ENCODE data around the gene ADCY3. TPM values are rescaled to one million over a fixed set of nuclear protein-coding genes. Genes with fewer than 3 reads are reported as not detected.

The ADCY3 gene
- total and polyA plus RNA-seq, 10 of the 15 experiments (the other 5 are each of a cell fraction or from before 2014, with no cell fraction given), result 2.8 to 102 (median 50.4) TPM

GRCh38 chr2:24955232-24955631 lies 35.2 kb upstream of the ADCY3 start:
- no peak for ATAC-seq
- H3K27ac ChIP-seq (ENCODE audit: control insufficient read depth, insufficient read depth), result no peak overlapping the region

GRCh38 chr2:24950102-24950501 lies 30.1 kb upstream of the ADCY3 start:
- ChIA-PET POLR2A (interaction anchor here (1.0 kb wide), 1 partner anchor 10 kb away, joined by 3 read pairs; no protein-coding TSS in a partner anchor), RAD21 (ENCODE audit: unreplicated experiment) (no interaction called here), SMC1A (ENCODE audit: uncharacterized antibody, unreplicated experiment) (no interaction called here), CTCF (no interaction called here)
- 92% methylated on average over 7 of the region's 7 CpGs for WGBS (ENCODE audit: insufficient coverage, insufficient replicate concordance, low lambda C conversion rate, missing lambda C conversion rate)
- Histone ChIP-seq H3K4me2 (ENCODE audit: control insufficient read depth, insufficient read depth) (no peak overlapping the region), H3K4me3 (no peak overlapping the region), H3K36me3 (ENCODE audit: control insufficient read depth in 2 of 2, insufficient read depth in 2 of 2, low read length in 1 of 2) (peaks cover 2 to 15% of the 10 kb centered on the region in 2 experiments; a peak in 3 of 4 replicates), H3K27me3 (replicated peaks in 1 of 2; ENCODE audit: control insufficient read depth in 2 of 2, insufficient read depth in 2 of 2, low read length in 1 of 2) (no peaks in the 10 kb centered on the region), H3K27ac (ENCODE audit: control insufficient read depth, insufficient read depth) (no peak overlapping the region), H4K20me1 (ENCODE audit: control insufficient read depth, insufficient read depth) (no peaks in the 10 kb centered on the region), H3K4me1 (ENCODE audit: control insufficient read depth, insufficient read depth, low read length) (no peaks in the 10 kb centered on the region), H3K79me2 (ENCODE audit: control insufficient read depth, insufficient read depth, low read length) (no peaks in the 10 kb centered on the region), H2AFZ (ENCODE audit: control insufficient read depth, low read depth, low read length) (no peak overlapping the region), H3K9me3 (replicated peaks; ENCODE audit: control insufficient read depth, insufficient read depth, low read length) (peaks cover 6% of the 10 kb centered on the region; the same call in 2 of the 3 replicates), H3K9ac (ENCODE audit: control insufficient read depth, insufficient read depth, low read length) (no peak overlapping the region)
- BruUV-seq (replicated peaks), result no TSS peak
- intact Hi-C loops (cut with micrococcal nuclease; ENCODE audit: unreplicated experiment) (no loop called here), in situ Hi-C loops (cut with MboI) (no loop called here)
- no peak for FAIRE-seq
- no peak for DNase-seq (ENCODE audit: low read depth, low spot score)
- ATAC-seq, result no peak
- TF ChIP-seq BRCA1 (IDR thresholded peaks at IDR 0.05; ENCODE audit: low read depth, low read length), result no peak
- no peak for TF ChIP-seq PML (IDR thresholded peaks at IDR 0.05; ENCODE audit: low read length)
- no peak for TF ChIP-seq ZNF384 (IDR thresholded peaks at IDR 0.05; ENCODE audit: borderline replicate concordance, low read depth, low read length)
- TF ChIP-seq NR2C2 (IDR thresholded peaks at IDR 0.05; ENCODE audit: borderline replicate concordance, control insufficient read depth, insufficient read length, low read depth), result no peak
- no peak for TF ChIP-seq RAD21 (IDR thresholded peaks at IDR 0.05; ENCODE audit: insufficient read depth, low read depth, low read length)
- no peak for TF ChIP-seq POLR2A (IDR thresholded peaks at IDR 0.05; ENCODE audit: low read depth, low read length)
- no peak for TF ChIP-seq POLR2AphosphoS2 (IDR thresholded peaks at IDR 0.05; ENCODE audit: low read depth, low read length)
- TF ChIP-seq CUX1 (IDR thresholded peaks at IDR 0.05; ENCODE audit: insufficient replicate concordance, low read depth, low read length), result no peak
- TF ChIP-seq ZNF217 (IDR thresholded peaks at IDR 0.05), result no peak
- no peak for TF ChIP-seq RB1 (IDR thresholded peaks at IDR 0.05; ENCODE audit: borderline replicate concordance)
- no peak for TF ChIP-seq MEF2B (IDR thresholded peaks at IDR 0.05; ENCODE audit: partially characterized antibody, poor library complexity, severe bottlenecking)
- no peak for TF ChIP-seq EED (IDR thresholded peaks at IDR 0.05; ENCODE audit: low read depth)

More at GRCh38 chr2:24955232-24955631, 35.2 kb upstream of the ADCY3 start:
- intact Hi-C loops (cut with micrococcal nuclease; ENCODE audit: unreplicated experiment), result no loop called here
- H3K9me3 ChIP-seq (replicated peaks; ENCODE audit: control insufficient read depth, insufficient read depth, low read length), result peaks cover 11% of the 10 kb centered on the region; the same call in 2 of the 3 replicates
- no peak for FAIRE-seq
- no peak overlapping the region for H3K4me2 ChIP-seq (ENCODE audit: control insufficient read depth, insufficient read depth)
- no TSS peak for BruUV-seq (replicated peaks)
- DNase-seq (ENCODE audit: low read depth, low spot score), result no peak
- ChIA-PET POLR2A (no interaction called here), RAD21 (ENCODE audit: unreplicated experiment) (no interaction called here), SMC1A (ENCODE audit: uncharacterized antibody, unreplicated experiment) (interaction anchor here (0.8 to 2.1 kb wide), 2 partner anchors 14 to 15 kb away, joined by 3 to 7 read pairs; no protein-coding TSS in a partner anchor), CTCF (no interaction called here)
- in situ Hi-C loops (cut with MboI), result no loop called here
- no peak overlapping the region for H3K9ac ChIP-seq (ENCODE audit: control insufficient read depth, insufficient read depth, low read length)
- no peaks in the 10 kb centered on the region for H3K79me2 ChIP-seq (ENCODE audit: control insufficient read depth, insufficient read depth, low read length)
- TF ChIP-seq CBX5 (IDR thresholded peaks at IDR 0.05; ENCODE audit: low read depth), result 0 out of 2 replicates have a peak, but pooled peaks have one; percentile 19
- TF ChIP-seq ZNF274 (IDR thresholded peaks at IDR 0.05; ENCODE audit: insufficient read depth, insufficient read length), result no peak
- H3K27me3 ChIP-seq (replicated peaks in 1 of 2; ENCODE audit: control insufficient read depth in 2 of 2, insufficient read depth in 2 of 2, low read length in 1 of 2), result no peaks in the 10 kb centered on the region
- H4K20me1 ChIP-seq (ENCODE audit: control insufficient read depth, insufficient read depth), result no peaks in the 10 kb centered on the region
- H3K36me3 ChIP-seq (ENCODE audit: control insufficient read depth in 2 of 2, insufficient read depth in 2 of 2, low read length in 1 of 2), result peaks cover 0 to 23% of the 10 kb centered on the region in 2 experiments; a peak in 2 of 4 replicates
- no peak overlapping the region for H3K4me3 ChIP-seq
- no peak overlapping the region for H2AFZ ChIP-seq (ENCODE audit: control insufficient read depth, low read depth, low read length)
- no peaks in the 10 kb centered on the region for H3K4me1 ChIP-seq (ENCODE audit: control insufficient read depth, insufficient read depth, low read length)
